Endothelial cell of umbilical vein (primary cell): Measurements from ENCODE around the gene SCO2.

Experiments
- EZH2 ChIP-seq: IDR thresholded peaks from 2 replicates; pipeline ENCODE4 v1.6.1; 2012; ENCODE audit warnings: borderline replicate concordance, low read depth, mild to moderate bottlenecking, moderate library complexity, low read length, inconsistent platforms; ENCODE audit not compliant: severe bottlenecking
- GATA2 ChIP-seq: IDR thresholded peaks from 2 replicates; pipeline ENCODE4 v1.7.0; 2011; ENCODE audit warnings: low read depth, mild to moderate bottlenecking, moderate library complexity, mixed read lengths, low read length; ENCODE audit not compliant: insufficient read length, insufficient read depth
- POLR2A ChIP-seq: IDR thresholded peaks from 2 replicates; pipeline ENCODE4 v1.6.1; 2012; ENCODE audit warnings: low read depth, mild to moderate bottlenecking, control low read depth, low read length
- POLR2AphosphoS5 ChIP-seq: IDR thresholded peaks from 2 replicates; pipeline ENCODE4 v1.6.1; 2012; ENCODE audit warnings: low read depth, mild to moderate bottlenecking, control low read depth, low read length, moderate library complexity; ENCODE audit not compliant: insufficient read depth
- TF ChIP-seq, protein P1 (sequence below), 2 donors: IDR thresholded peaks; 1 replicate in 1 of 2; 2 replicates in 1 of 2; pipeline ENCODE4 v1.5.1; 2011; ENCODE audit warnings: low read length in 2 of 2, mild to moderate bottlenecking in 2 of 2, moderate library complexity in 2 of 2, control low read depth in 1 of 2, inconsistent platforms in 1 of 2, low read depth in 1 of 2; ENCODE audit not compliant: insufficient read depth in 1 of 2; ENCODE audit errors: extremely low read depth in 1 of 2
- TF ChIP-seq, protein P2 (sequence below): IDR thresholded peaks from 2 replicates; pipeline ENCODE4 v1.6.1; 2011; ENCODE audit not compliant: insufficient read depth, insufficient read length

DNA sequence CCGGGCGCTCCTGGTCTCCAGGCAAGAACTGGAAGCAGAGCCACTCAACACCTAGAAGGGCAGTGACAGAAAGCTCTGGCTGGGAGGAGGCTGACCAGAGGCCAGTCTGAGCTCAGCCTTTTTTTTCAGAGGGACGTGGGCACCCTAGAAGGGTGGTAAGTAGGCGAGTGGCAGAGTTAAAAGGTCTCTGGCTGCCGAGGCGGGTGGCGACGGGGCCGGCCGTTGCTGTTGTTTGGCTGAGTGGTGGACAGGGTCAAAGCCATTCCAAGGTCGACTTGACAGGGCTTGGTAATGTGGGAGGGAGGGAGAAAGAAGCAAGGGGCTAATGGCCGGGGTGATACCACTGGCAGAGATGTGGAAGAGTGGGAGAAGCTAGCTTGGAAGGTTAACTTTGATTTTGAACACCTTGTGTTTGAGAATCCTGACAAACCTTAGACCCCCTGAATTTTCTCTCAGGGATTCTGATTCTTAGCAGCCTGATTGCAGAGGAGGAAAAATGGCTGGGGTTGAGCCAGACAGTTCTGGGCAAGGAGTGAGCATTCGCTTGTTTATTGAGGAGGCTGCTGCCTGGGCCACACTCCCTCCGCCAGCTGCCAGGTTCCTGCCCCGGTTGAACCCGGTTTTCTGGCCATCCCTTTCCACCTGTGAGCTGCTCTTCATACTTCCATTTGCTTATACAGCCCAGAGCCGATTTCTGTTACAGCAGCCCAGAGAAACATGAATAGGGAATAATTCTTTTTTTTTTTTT lies 38.2 kb upstream of the SCO2 start:
- TF ChIP-seq POLR2AphosphoS5 (no peak), EZH2 (no peak), POLR2A (no peak), GATA2 (no peak)
- TF ChIP-seq, protein P1, sequence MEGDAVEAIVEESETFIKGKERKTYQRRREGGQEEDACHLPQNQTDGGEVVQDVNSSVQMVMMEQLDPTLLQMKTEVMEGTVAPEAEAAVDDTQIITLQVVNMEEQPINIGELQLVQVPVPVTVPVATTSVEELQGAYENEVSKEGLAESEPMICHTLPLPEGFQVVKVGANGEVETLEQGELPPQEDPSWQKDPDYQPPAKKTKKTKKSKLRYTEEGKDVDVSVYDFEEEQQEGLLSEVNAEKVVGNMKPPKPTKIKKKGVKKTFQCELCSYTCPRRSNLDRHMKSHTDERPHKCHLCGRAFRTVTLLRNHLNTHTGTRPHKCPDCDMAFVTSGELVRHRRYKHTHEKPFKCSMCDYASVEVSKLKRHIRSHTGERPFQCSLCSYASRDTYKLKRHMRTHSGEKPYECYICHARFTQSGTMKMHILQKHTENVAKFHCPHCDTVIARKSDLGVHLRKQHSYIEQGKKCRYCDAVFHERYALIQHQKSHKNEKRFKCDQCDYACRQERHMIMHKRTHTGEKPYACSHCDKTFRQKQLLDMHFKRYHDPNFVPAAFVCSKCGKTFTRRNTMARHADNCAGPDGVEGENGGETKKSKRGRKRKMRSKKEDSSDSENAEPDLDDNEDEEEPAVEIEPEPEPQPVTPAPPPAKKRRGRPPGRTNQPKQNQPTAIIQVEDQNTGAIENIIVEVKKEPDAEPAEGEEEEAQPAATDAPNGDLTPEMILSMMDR (IDR thresholded peaks at IDR 0.05; ENCODE audit: extremely low read depth in 1 of 2, insufficient read depth in 1 of 2, low read depth in 1 of 2, low read length in 2 of 2): no peak
- TF ChIP-seq, protein P2, sequence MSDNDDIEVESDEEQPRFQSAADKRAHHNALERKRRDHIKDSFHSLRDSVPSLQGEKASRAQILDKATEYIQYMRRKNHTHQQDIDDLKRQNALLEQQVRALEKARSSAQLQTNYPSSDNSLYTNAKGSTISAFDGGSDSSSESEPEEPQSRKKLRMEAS: no peak
